Activated CD8-positive, alpha-beta memory T cell treated with anti-CD3 and anti-CD28 coated beads, Interleukin-2, amount 50 U/mL, for 24 hours (primary cell): Measurements from ENCODE around the gene CD4.
"Not testable (repeated sequence)": the region's sequence is repeated elsewhere in the genome, so short reads cannot be mapped to it uniquely, and the experiment has no call there.

ENCODE experiments used
- DNase-seq: peaks from one replicate; pipeline ENCODE4 v3.0.0-alpha.2; 2020; ENCODE audit errors: extremely low read depth

CD4 gene

GRCh38 chr12:6788972-6789924 is at the start of gene CD4:
CD4 (plus strand) TSS chr12:6789528; CDS start chr12:6800139, 10,611 bp downstream.
- DNase-seq: no peak

DNA sequence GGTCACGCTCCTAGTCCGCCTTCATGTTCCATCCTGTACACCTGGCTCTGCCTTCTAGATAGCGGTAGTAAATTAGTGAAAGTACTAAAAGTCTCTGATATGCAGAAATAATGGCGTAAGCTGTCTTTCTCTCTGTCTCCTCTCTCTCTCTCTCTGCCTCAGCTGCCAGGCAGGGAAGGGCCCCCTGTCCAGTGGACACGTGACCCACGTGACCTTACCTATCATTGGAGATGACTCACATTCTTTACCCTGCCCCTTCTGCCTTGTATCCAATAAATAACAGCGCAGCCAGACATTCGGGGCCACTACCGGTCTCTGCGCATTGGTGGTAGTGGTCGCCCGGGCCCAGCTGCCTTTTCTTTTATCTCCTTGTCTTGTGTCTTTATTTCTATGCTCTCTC is 47.2 kb upstream of the CD4 start:
- not testable (repeated sequence) for DNase-seq

- no peak for DNase-seq
Observed at GRCh38 chr12:6742834-6743233, 46.5 kb upstream of the CD4 start.

DNA sequence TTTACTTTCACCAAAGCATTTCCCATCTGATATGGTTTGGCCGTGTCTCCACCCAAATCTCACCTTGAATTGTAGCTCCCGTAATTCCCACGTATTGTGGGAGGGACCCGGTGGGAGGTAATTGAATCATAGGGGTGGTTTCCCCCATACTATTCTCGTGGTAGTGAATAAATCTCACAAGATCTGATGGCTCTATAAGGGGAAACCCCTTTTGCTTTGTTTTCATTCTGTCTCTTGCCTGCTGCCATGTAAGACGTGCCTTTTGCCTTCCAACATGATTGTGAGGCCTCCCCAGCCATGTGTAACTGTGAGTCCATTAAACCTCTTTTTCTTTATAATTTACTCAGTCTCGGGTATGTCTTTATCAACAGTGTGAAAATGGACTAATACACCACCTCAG is 46.0 kb upstream of the CD4 start:
- DNase-seq: not testable (repeated sequence)

- DNase-seq: no peak
Observed at GRCh38 chr12:6745741-6746525, 43.4 kb upstream of the CD4 start.

DNA sequence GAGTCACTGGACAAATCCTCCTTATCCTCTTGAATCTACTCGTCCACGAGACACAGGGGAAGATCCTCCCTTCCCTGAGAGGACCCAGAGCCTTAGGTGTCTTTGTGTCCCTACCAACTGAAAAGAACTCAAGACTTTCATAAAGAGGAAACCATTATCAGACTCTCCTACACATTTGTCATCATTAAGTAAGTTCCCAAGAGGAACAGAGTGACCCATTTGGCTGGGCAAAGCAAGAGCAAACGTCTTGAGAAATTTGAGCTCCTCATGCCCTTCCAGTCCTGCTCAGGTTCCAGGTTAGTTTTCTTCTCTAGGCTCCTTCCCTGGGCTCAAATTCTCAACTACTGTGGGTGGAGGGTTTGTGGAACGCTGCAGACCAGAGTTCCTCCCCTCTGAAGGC is 42.1 kb upstream of the CD4 start:
- DNase-seq: no peak

- no peak for DNase-seq
Observed at GRCh38 chr12:6748761-6749160, 40.6 kb upstream of the CD4 start.

DNA sequence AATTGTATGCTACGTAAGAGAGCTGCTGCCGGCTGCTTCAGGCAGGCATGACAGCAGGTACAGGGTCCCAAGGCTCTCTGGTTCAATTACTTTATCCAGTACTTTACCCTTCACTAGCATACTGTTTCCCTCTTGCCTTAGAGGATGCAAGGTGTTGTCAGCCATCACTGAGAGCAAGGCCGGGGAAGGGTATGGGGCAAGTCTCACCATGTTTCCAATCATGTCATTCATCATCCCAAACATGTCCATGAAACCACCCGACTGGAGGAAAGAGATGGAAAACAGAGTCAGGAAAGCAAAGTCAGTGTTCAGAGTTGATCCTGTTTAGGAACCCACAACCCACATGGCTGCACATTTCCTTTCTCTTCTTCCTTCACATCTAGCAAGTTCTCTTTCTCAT is 38.8 kb upstream of the CD4 start:
- DNase-seq: no peak

GRCh38 chr12:6751767-6752166 is 37.6 kb upstream of the CD4 start:
- no peak for DNase-seq

DNA sequence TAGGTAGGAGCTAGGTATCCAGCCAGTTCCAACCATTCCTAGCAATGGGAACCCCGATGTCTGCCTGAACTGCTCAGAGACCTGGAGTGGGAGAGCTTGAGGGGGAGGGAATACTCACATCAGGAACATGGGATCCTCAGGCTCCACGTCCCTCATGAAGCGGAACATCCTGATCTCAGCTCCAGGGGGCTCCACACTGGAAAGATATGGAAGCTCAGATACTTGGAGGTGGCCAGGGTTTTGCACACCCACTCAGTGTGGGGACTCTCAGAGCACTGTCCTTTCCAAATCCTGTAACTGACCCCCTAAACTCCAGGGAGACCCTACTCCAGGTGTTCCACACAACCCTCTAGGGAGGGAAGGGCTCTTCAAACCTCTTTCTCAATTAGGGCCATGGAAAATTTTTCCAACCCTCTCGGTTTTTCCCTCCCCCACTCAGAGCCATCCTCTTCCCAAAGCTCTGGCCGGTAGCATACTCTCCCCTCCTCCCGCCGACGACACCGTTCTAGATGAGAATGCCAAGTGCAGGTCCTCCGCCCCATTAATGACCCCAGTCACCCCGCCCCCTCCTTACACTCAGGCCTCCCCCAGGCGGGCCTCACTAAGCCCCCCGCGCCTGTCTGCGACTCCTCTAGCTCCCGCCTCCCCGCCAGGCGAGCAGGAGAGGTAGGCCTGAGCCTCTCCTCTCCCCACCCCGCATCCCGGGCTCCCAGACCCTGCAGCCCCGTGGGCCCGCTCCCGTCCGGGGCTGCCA is 37.0 kb upstream of the CD4 start:
- DNase-seq: no peak

DNA sequence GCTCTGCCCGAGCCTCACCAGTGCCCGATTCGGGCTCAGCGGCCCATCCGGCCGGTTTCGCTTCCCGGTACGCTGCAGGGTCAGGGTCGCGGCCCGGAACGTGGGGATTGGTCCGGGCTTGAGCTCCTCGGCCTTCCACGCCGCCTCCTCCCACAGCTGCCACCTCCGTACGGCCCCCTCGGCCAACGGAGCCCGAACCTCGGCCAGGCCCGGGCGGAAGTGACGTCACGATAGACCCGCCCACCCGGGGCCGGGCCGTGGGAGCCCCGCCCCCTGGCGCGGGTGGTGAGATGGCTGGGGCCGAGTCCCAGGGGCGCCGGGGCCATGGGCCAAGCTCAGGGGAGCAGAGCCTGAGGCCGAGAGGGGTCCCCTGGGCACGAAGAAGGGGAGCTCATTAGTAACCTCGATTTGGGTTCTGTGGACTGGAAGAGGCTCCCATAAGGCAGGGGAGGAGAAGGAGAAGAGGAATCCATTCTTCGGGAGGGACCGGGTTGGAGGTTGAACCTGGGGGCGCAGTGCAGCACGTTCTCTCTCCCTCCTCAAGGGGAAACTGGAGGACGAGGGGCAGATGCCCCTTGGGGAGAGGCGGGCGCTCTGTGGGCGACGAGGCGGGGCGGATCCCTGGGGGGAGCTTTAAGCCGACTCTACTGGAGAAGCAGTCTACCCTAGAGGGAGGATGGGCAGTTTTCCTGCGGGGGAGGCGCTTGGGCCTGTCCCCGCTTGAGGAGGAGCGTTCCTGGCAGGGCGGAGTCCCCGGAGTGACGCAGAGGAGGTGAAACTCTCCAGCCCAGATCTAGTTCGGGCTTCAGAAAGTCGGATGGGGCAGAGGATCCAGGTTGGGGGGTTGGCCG is 36.2 kb upstream of the CD4 start, which contains the start of gene MLF2:
Gene MLF2 (minus strand): TSS at position 221 of the 851 bp plus-strand sequence. CDS start 807 bp downstream, outside the sequence.
- DNase-seq: peak; percentile 96

GRCh38 chr12:6753772-6754356 is 35.5 kb upstream of the CD4 start:
- DNase-seq: no peak

- no peak for DNase-seq
Observed at GRCh38 chr12:6754411-6754810, 34.9 kb upstream of the CD4 start.

DNA sequence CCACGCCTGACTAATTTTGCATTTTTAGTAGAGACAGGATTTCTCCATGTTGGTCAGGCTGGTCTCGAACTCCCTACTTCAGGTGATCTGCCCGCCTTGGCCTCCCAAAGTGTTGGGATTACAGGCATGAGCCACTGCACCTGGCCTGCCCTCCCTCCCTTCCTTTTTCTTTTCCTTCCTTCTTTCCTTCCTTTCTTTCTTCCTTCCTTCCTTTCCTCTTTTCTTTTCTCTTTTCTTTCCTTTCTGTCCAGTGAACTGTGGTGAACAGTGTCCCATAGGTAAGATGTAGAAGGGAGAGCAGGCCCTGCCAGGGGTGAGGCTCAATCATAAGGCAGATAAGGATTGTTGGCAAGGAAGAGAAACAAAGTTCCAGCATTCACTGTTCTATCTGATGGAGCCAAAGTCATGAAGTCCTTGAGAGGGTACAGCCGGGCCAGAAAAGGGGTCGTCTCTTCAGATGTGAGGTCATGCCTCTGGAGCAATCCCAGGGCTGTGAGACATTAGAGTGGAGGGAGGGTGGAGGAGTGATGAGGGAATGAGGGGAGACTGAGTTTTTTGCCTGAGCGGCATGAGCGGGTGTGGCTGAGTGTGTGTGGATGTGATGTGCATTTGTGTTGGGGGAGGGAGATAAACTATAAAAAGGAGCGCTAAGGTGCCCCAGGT is 32.2 kb upstream of the CD4 start:
- DNase-seq: no peak

- no peak for DNase-seq
Observed at GRCh38 chr12:6758506-6759095, 30.7 kb upstream of the CD4 start.

DNA sequence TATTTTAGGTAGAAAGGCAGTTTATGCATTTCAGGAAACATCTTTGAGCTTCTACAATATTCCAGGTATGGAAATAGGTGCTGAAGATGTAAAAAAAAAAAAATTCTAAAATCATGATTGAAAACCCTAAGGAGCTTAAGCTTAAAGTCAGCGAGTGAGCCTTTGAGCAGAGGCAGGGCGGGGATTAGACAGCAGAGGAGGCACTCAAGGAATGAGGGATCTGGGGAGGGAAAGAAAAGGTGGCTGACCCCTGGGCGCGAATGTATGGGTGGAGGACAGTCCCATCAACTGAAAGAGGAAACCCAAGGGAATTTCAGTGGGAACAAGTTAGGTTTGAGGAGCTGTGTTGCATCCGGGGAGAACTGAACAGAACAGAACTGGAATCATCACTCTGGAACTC is 29.6 kb upstream of the CD4 start:
- DNase-seq: no peak

- DNase-seq: no peak
Observed at GRCh38 chr12:6763380-6763779, 25.9 kb upstream of the CD4 start.

DNA sequence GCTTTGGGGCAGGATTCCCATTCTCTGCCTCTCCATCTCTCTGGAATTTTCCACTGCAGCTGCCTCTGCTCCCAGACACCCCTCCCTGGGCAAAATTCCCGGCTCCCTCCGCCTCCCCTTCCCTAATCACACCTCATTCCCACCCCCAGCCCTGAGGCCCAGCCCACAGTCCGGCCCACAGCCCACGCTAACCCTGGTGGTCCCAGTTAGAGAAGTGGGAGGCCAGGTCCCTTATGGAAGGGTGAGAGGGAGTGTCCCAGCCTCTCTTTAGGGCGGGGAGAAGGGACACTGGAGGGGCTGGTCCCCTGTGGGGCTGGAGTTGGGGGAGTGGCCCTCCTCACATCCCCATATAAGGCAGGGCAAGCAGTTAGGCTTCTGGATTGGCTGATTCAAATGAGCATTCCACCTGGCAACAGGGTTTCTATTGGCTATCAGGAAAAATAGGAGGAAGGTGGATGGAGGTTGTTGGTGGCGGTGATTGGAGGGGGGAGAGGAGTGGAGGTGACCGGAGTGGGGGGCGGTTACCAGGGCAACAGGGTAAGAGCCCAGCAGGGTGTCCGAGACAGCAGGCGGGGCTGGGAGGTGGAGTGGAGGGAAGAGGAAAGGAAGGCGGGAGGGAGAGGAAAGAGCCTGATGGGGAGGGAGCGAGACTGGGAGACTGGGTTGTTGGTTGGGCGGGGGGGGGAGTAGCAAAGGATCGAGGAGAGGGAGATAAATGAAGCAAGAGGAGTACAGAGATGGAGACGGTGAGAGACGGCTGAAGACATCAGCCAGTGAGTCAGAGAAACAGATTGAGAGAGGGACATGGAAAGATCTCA is 25.1 kb upstream of the CD4 start:
- no peak for DNase-seq
